HG03025 (cell line): ENCODE data around the gene MOGAT3.

Experiments
- ATAC-seq: cut with Tn5 transposase; IDR thresholded peaks from one replicate; pipeline ENCODE4 v1.9.1; 2021; ENCODE audit warnings: mild to moderate bottlenecking, moderate library complexity; ENCODE audit not compliant: unreplicated experiment, low FRiP score

Gene MOGAT3

GRCh38 chr7:101173752-101174244 lies 27.0 kb downstream of the MOGAT3 start:
- no peak for ATAC-seq

GRCh38 chr7:101172854-101173751 lies 27.7 kb downstream of the MOGAT3 start:
- no peak for ATAC-seq

GRCh38 chr7:101172005-101172853 lies 28.6 kb downstream of the MOGAT3 start:
- ATAC-seq: no peak

- ATAC-seq: no peak
Measured at GRCh38 chr7:101171442-101171837, 29.4 kb downstream of the MOGAT3 start.

DNA sequence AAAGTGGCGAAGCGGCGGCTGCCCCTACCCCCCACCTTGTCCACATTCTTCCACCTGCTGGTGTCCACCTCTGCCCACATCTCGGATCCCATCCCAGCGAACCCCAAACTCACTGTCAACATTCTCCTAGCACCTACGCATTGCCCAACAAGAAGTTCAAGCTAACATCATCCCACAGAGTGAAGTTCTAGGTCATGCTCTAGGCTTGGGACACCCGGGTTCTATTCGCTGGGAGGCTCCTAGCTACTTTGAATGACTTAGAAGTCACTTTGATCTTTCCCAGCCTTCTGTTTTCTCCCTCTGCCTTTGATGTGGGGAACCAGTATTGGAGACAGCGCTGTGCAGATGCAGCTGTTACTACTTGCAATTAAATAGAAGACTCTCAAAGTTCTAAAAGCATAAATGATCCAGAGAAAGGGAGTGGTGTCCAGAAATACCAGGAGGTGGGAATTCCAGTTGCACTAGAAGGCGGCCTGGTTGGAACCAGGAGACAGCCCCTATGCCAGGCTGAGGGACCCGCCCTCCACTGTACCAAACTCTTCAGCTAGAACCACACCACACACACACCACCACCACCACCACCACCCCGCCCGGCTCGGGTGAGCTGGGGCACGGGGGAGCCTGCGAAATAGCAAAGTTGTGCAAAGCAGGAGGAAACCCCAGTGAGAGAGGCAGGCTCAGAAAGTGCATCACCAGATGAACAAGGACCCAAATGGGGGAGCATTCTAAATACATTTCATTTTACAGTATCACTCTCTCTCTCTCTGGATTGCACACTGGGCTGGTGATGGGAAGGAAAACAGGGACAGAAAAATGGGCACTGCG lies 30.0 kb downstream of the MOGAT3 start:
- ATAC-seq: no peak

GRCh38 chr7:101169838-101170551 lies 30.8 kb downstream of the MOGAT3 start:
- no peak for ATAC-seq

- ATAC-seq: no peak
Measured at GRCh38 chr7:101169110-101169837, 31.6 kb downstream of the MOGAT3 start.

- ATAC-seq: no peak
Measured at GRCh38 chr7:101168412-101169049, 32.3 kb downstream of the MOGAT3 start.

DNA sequence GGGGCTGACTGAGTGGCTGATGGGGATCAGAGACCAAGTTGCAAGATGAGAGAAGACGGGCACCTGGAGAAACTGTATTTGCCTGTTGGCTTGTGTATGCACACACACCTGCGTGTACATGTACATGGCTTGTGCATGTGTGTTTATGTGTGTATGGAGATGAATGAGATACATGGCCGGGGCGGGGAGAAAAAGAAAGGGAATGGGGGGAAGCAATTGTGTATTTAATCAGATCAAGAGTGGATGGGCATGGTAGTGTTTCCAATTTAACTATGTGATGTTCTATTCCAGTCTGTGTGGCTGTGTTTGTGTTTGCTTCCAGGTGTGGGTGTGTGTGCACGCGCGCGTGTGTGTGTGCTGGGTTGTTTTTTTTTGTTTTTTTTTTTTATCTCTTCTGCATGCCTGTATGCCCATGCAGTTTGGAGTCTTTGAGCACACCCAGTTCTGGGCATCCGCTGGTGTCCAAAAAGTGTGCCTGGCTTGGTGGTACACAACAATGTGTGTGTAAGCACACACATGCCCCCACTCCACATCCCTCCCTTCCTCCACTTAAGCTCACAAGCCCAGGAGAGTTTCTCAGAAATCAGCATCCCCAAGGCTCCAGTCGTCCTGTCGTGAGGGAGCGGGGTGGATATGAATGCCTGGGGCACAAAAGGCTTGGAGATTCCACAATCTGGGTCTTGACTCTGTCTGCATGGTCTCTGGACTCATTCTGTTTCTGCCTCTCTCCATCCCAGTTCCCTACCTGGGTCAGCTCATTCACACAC lies 33.0 kb downstream of the MOGAT3 start:
- no peak for ATAC-seq

- ATAC-seq: no peak
Measured at GRCh38 chr7:101166909-101167644, 33.8 kb downstream of the MOGAT3 start.

GRCh38 chr7:101166648-101166908 lies 34.3 kb downstream of the MOGAT3 start:
- ATAC-seq: no peak

DNA sequence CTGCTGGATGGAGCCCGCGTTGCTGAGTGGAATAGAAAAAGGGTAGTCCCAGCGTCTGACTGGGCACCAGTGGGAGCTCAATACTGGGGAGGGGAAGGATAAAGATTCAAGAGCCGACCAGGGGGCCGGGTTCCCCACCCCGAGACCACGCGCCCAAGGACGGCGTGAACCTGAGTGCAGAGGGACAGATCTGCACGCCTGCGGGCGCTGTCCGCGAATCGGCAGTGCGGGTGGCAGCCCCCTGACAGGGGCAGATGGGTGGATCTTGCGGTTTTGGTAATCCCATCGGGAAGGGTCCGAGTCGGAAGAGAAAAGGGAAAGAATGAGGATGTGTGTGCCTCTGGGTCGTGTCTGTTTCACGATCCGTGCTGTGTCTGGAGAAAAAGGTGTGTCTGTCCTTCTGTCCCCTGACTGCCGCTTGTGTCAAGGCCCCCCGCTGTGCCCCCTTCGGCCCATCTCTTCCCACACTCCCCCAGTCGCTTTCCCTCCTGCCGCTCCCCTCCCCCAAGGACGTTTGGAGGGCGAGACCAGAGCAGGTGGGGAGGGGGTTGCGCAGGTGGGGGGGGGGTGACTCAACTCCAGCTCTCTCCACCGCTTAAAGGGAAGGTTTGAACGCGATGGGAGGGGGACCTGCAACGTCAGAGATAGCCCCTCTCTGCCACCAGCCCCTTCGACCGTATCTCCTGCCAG lies 34.7 kb downstream of the MOGAT3 start:
- ATAC-seq: no peak

GRCh38 chr7:101165075-101165957 lies 35.5 kb downstream of the MOGAT3 start, which contains the start of gene VGF:
VGF (minus strand) TSS chr7:101165569; CDS start chr7:101164843, 726 bp downstream.
- peak; percentile 63 for ATAC-seq

DNA sequence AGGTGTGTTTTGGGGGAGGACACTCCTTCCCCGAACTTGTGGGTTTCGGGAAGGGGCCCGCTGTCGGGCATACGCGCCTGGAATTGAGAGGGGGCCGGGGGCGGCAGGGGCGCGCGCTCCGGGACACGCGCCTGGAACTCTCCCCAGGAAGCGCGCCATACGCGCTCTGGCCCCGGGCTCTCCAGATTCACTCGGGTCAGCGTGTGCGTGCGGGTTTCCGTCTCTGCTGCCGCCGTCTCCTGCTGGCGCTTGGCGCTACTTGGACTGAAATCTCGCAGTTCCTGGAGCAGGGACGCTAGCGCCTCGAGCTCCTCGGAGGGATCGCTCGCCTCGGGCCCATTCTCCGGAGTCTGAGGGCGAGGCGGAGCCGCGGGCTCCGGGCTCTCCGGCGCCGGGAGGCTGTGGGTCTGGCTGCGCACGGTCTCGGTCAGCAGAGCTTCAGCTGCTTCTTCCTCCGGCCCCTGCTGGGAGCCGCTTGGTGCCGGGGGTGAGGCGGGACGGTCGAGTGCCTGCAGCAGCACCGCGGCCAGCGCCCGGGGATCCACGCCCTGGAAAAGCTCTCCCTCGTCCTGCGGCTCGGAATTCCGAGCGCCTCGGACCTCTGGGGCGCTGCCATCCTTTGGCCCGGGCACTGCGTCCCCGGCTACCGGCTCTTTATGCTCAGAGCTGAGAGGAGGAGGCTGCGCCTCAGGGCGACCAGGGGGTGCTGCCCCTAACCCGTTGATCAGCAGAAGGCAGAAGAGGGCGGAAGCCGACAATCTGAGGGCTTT lies 36.6 kb downstream of the MOGAT3 start:
- ATAC-seq: no peak
